WTC11 (cell line): Measurements from ENCODE around the gene SPATA25. TPM values are rescaled to one million over a fixed set of nuclear protein-coding genes. Genes with fewer than 3 reads are reported as not detected.
A peak's percentile ranks its signal among the peaks of the same experiment; 100 is the strongest.

Source experiments
- ATAC-seq: fragments of 200-7000 bp; cut with Tn5 transposase; 2 replicates; pipeline ENCODE4 v1.10.0; 2021; ENCODE audit warnings: mild to moderate bottlenecking, moderate library complexity
- CTCF ChIA-PET: fragments of 300-600 bp; sonication (Branson Sonifier 250); formaldehyde crosslinking; loops from one replicate; lab custom pipeline; 2021; ENCODE audit warnings: antibody characterized with exemption; lab: Charles Lee
- POLR2A ChIA-PET: fragments of 350-600 bp; sonication (Branson Sonifier 250); formaldehyde crosslinking; loops from one replicate; lab custom pipeline; 2021; ENCODE audit warnings: antibody characterized with exemption; lab: Charles Lee
- DNase-seq: peaks from one replicate; pipeline ENCODE4 v3.0.0; 2021; ENCODE audit warnings: low spot score
- H3K27ac Mint-ChIP-seq: 2 replicates; pipeline ENCODE4 v1.8.0; 2021; ENCODE audit warnings: mixed read lengths
- H3K27me3 Mint-ChIP-seq: 2 replicates; pipeline ENCODE4 v1.8.0; 2021; ENCODE audit warnings: low read depth, mild to moderate bottlenecking, moderate library complexity, mixed read lengths
- H3K36me3 Mint-ChIP-seq: 2 replicates; pipeline ENCODE4 v1.8.0; 2021; ENCODE audit warnings: mixed read lengths
- H3K4me1 Mint-ChIP-seq: 2 replicates; pipeline ENCODE4 v1.8.0; 2022; ENCODE audit warnings: mixed read lengths
- H3K4me3 Mint-ChIP-seq: 2 replicates; pipeline ENCODE4 v1.8.0; 2021; ENCODE audit warnings: mild to moderate bottlenecking, moderate library complexity, mixed read lengths
- H3K9me3 Mint-ChIP-seq: 2 replicates; pipeline ENCODE4 v1.8.0; 2021; ENCODE audit warnings: mixed read lengths
- ATF2 ChIP-seq: sonication (generic); formaldehyde crosslinking; IDR thresholded peaks from 2 replicates; pipeline ENCODE4 v1.8.1; 2022; ENCODE audit warnings: low read depth, missing genetic modification reagents, borderline replicate concordance
- ATF3 ChIP-seq: sonication (generic); formaldehyde crosslinking; conservative IDR thresholded peaks from 2 replicates; pipeline ENCODE4 v1.8.1; 2022; ENCODE audit warnings: mild to moderate bottlenecking, missing genetic modification reagents
- CREB1 ChIP-seq: sonication (generic); formaldehyde crosslinking; IDR thresholded peaks from 2 replicates; pipeline ENCODE4 v1.8.0; 2023; ENCODE audit warnings: mild to moderate bottlenecking, missing genetic modification reagents
- CREM ChIP-seq: sonication (generic); formaldehyde crosslinking; IDR thresholded peaks from 2 replicates; pipeline ENCODE4 v1.8.1; 2022; ENCODE audit warnings: mild to moderate bottlenecking, missing genetic modification reagents, moderate library complexity
- ELF4 ChIP-seq: sonication (generic); formaldehyde crosslinking; IDR thresholded peaks from 2 replicates; pipeline ENCODE4 v1.8.1; 2022; ENCODE audit warnings: low read depth, mild to moderate bottlenecking, moderate library complexity, missing genetic modification reagents
- EMX1 ChIP-seq: fragments of 250-450 bp; sonication (Bioruptor Pico); IDR thresholded peaks from 2 replicates; pipeline ENCODE4 v1.8.0; 2021; ENCODE audit warnings: mild to moderate bottlenecking
- ESRRA ChIP-seq: sonication (generic); formaldehyde crosslinking; IDR thresholded peaks from 2 replicates; pipeline ENCODE4 v1.8.1; 2022; ENCODE audit warnings: mild to moderate bottlenecking, missing genetic modification reagents, borderline replicate concordance
- FOXJ3 ChIP-seq: sonication (generic); formaldehyde crosslinking; IDR thresholded peaks from 2 replicates; pipeline ENCODE4 v1.9.0; 2021; ENCODE audit warnings: missing genetic modification reagents, mild to moderate bottlenecking, borderline replicate concordance
- FOXP4 ChIP-seq: sonication (generic); formaldehyde crosslinking; IDR thresholded peaks from 2 replicates; pipeline ENCODE4 v1.8.0; 2022; ENCODE audit warnings: mild to moderate bottlenecking, missing genetic modification reagents
- JAZF1 ChIP-seq: fragments of 250-450 bp; sonication (Bioruptor Pico); IDR thresholded peaks from 2 replicates; pipeline ENCODE4 v1.9.0; 2021; ENCODE audit warnings: moderate library complexity, mild to moderate bottlenecking, inconsistent platforms
- JUN ChIP-seq: sonication (generic); formaldehyde crosslinking; IDR thresholded peaks from 2 replicates; pipeline ENCODE4 v1.8.0; 2023; ENCODE audit warnings: mild to moderate bottlenecking, missing genetic modification reagents
- MLX ChIP-seq: sonication (generic); formaldehyde crosslinking; IDR thresholded peaks from 2 replicates; pipeline ENCODE4 v1.8.1; 2023; ENCODE audit warnings: mild to moderate bottlenecking, missing genetic modification reagents, moderate library complexity
- MXD4 ChIP-seq: fragments of 250-450 bp; sonication (Bioruptor Pico); IDR thresholded peaks from 2 replicates; pipeline ENCODE4 v1.8.0; 2021; ENCODE audit warnings: mild to moderate bottlenecking, moderate library complexity, borderline replicate concordance
- NFE2L1 ChIP-seq: sonication (generic); formaldehyde crosslinking; IDR thresholded peaks from 2 replicates; pipeline ENCODE4 v1.8.1; 2023; ENCODE audit warnings: missing genetic modification reagents
- OVOL2 ChIP-seq: fragments of 250-450 bp; sonication (Bioruptor Pico); IDR thresholded peaks from 2 replicates; pipeline ENCODE4 v1.9.0; 2021; ENCODE audit warnings: mild to moderate bottlenecking, borderline replicate concordance
- PRRX2 ChIP-seq: fragments of 250-450 bp; sonication (Bioruptor Pico); IDR thresholded peaks from 2 replicates; pipeline ENCODE4 v1.8.0; 2021; ENCODE audit warnings: mild to moderate bottlenecking
- SMAD3 ChIP-seq: sonication (generic); formaldehyde crosslinking; IDR thresholded peaks from 2 replicates; pipeline ENCODE4 v1.8.0; 2022; ENCODE audit warnings: missing genetic modification reagents, mild to moderate bottlenecking, borderline replicate concordance
- STAT6 ChIP-seq: sonication (generic); formaldehyde crosslinking; conservative IDR thresholded peaks from 2 replicates; pipeline ENCODE4 v1.8.1; 2023; ENCODE audit warnings: mild to moderate bottlenecking, low read depth, missing genetic modification reagents, moderate library complexity
- TCF7 ChIP-seq: sonication (generic); formaldehyde crosslinking; IDR thresholded peaks from 2 replicates; pipeline ENCODE4 v1.8.0; 2022; ENCODE audit warnings: mild to moderate bottlenecking, low read depth, missing genetic modification reagents, moderate library complexity
- TEAD4 ChIP-seq: sonication (generic); formaldehyde crosslinking; IDR thresholded peaks from 2 replicates; pipeline ENCODE4 v1.8.0; 2022; ENCODE audit warnings: mild to moderate bottlenecking, missing genetic modification reagents
- USF1 ChIP-seq: sonication (generic); formaldehyde crosslinking; IDR thresholded peaks from 2 replicates; pipeline ENCODE4 v1.8.0; 2022; ENCODE audit warnings: mild to moderate bottlenecking, missing genetic modification reagents
- ZNF219 ChIP-seq: sonication (generic); formaldehyde crosslinking; IDR thresholded peaks from 2 replicates; pipeline ENCODE4 v1.8.0; 2023; ENCODE audit warnings: missing genetic modification reagents, mild to moderate bottlenecking, borderline replicate concordance
- ZNF416 ChIP-seq: fragments of 250-450 bp; sonication (Bioruptor Pico); IDR thresholded peaks from 2 replicates; pipeline ENCODE4 v1.9.0; 2021; ENCODE audit warnings: mild to moderate bottlenecking, inconsistent platforms
- ZNF425 ChIP-seq: fragments of 250-450 bp; sonication (Bioruptor Pico); conservative IDR thresholded peaks from 2 replicates; pipeline ENCODE4 v1.9.0; 2021; ENCODE audit warnings: mild to moderate bottlenecking
- ZNF671 ChIP-seq: fragments of 250-450 bp; sonication (Bioruptor Pico); IDR thresholded peaks from 2 replicates; pipeline ENCODE4 v1.8.0; 2021; ENCODE audit warnings: mild to moderate bottlenecking
- total RNA-seq: library from RNA; stranded (reverse); gene quantifications from 3 replicates; pipeline ENCODE4 v1.2.3, GENCODE V29; 2021

SPATA25 gene
- total RNA-seq, 1 experiment from 2014 or later: 3.7 TPM

- TF ChIP-seq JUN: peak; percentile 93
- TF ChIP-seq ZNF425 (CRISPR knock-in tag): no peak
- TF ChIP-seq ZNF416 (CRISPR knock-in tag): peak; percentile 81; the same call in 1 of the 2 replicates
- no peak for TF ChIP-seq OVOL2 (CRISPR knock-in tag)
- 0 out of 2 replicates have a peak, but pooled peaks have one; percentile 77 for TF ChIP-seq TCF7 (CRISPR knock-in tag)
- TF ChIP-seq ESRRA (CRISPR knock-in tag): peak; percentile 85; the same call in 1 of the 2 replicates
Observed at GRCh38 chr20:45934586-45935415, 47.4 kb upstream of the SPATA25 start, which contains the start of gene PCIF1 (continued).

- peaks cover 18% of the 10 kb centered on the region for H3K36me3 Mint-ChIP-seq
- peak overlapping the region; percentile 96 for H3K4me3 Mint-ChIP-seq
- DNase-seq (peak; percentile 63), ATAC-seq (peak; percentile 15)
- H3K4me1 Mint-ChIP-seq: peaks cover 40% of the 10 kb centered on the region
- no peaks in the 10 kb centered on the region for H3K27me3 Mint-ChIP-seq
- H3K9me3 Mint-ChIP-seq: no peaks in the 10 kb centered on the region
- H3K27ac Mint-ChIP-seq: peak overlapping the region; percentile 100
- POLR2A ChIA-PET: interaction anchor here (0.6 to 3.4 kb wide), 19 partner anchors 8 to 135 kb away, joined by 3 to 43 read pairs (median 4); partner anchors contain the start of genes CTSA, NEURL2, PLTP and SNX21
- CTCF ChIA-PET: interaction anchor here (0.6 to 5.0 kb wide), 26 partner anchors 10 to 571 kb away, joined by 3 to 48 read pairs (median 4); partner anchors contain the start of genes CTSA, NEURL2, PLTP and SYS1
- TF ChIP-seq STAT6: no peak
- 0 out of 2 replicates have a peak, but pooled peaks have one; percentile 13 for TF ChIP-seq ZNF671 (CRISPR knock-in tag)
- peak; percentile 18; the same call in 1 of the 2 replicates for TF ChIP-seq CREM (CRISPR knock-in tag)
- TF ChIP-seq ATF3 (CRISPR knock-in tag): no peak
- no peak for TF ChIP-seq FOXJ3 (CRISPR knock-in tag)
- no peak for TF ChIP-seq SMAD3 (CRISPR knock-in tag)
- no peak for TF ChIP-seq CREB1 (CRISPR knock-in tag)
- TF ChIP-seq EMX1 (CRISPR knock-in tag): no peak
- TF ChIP-seq JAZF1 (CRISPR knock-in tag): no peak
- TF ChIP-seq MXD4 (CRISPR knock-in tag): no peak
- TF ChIP-seq MLX (CRISPR knock-in tag): no peak
- no peak for TF ChIP-seq JUN
- TF ChIP-seq ZNF219 (CRISPR knock-in tag): no peak
- no peak for TF ChIP-seq FOXP4 (CRISPR knock-in tag)
- no peak for TF ChIP-seq NFE2L1
- no peak for TF ChIP-seq USF1 (CRISPR knock-in tag)
- TF ChIP-seq ATF2 (CRISPR knock-in tag): no peak
- TF ChIP-seq TEAD4 (CRISPR knock-in tag): no peak
- TF ChIP-seq PRRX2 (CRISPR knock-in tag): no peak
- TF ChIP-seq ELF4 (CRISPR knock-in tag): no peak
Observed at GRCh38 chr20:45934046-45934585, 46.7 kb upstream of the SPATA25 start.
